DMS79 (cell line): ENCODE results near the gene CHST8.
"Not testable (repeated sequence)": the region's sequence is repeated elsewhere in the genome, so short reads cannot be mapped to it uniquely, and the experiment has no call there.

Source experiments
- DNase-seq: peaks from one replicate; lab custom pipeline; 2025; lab: John Stamatoyannopoulos, UW

The CHST8 gene

DNA sequence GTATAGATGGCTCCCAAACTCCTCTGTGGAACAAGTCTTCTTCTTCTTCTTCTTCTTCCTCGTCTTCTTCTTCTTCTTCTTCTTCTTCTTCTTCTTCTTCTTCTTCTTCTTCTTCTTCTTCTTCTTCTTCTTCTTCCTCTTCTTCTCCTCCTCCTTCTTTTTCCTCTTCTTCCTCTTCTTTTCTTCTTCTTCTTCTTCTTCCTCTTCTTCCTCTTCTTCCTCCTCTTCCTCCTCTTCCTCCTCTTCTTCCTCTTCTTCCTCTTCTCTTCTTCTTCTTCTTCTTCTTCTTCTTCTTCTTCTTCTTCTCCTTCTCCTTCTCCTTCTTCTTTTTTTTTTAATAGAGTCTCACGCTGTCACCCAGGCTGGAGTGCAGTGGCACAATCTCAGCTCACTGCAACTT, 3.4 kb upstream of the CHST8 start:
- DNase-seq, result not testable (repeated sequence)

DNA sequence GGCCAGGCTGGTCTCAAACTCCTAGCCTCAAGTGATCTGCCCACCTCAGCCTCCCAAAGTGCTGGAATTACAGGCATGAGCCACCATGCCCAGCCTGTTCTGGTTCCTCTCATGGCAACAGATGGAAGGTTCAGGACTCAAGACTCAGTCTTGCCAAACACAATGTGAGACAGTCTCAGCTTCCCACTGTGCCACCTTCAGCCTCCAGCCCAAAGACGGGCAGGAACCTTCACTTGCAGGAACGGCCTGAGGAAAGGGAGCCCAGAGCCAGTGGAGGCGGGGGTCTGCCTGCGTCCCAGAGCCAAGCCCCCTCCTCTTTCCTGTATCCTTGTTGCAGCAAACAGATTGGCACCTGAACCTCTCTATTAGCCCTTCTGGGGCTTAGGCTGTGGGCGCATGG, 2.9 kb upstream of the CHST8 start:
- DNase-seq, result no peak

GRCh38 chr19:33620611-33621010, 1.1 kb upstream of the CHST8 start:
- no peak for DNase-seq

DNA sequence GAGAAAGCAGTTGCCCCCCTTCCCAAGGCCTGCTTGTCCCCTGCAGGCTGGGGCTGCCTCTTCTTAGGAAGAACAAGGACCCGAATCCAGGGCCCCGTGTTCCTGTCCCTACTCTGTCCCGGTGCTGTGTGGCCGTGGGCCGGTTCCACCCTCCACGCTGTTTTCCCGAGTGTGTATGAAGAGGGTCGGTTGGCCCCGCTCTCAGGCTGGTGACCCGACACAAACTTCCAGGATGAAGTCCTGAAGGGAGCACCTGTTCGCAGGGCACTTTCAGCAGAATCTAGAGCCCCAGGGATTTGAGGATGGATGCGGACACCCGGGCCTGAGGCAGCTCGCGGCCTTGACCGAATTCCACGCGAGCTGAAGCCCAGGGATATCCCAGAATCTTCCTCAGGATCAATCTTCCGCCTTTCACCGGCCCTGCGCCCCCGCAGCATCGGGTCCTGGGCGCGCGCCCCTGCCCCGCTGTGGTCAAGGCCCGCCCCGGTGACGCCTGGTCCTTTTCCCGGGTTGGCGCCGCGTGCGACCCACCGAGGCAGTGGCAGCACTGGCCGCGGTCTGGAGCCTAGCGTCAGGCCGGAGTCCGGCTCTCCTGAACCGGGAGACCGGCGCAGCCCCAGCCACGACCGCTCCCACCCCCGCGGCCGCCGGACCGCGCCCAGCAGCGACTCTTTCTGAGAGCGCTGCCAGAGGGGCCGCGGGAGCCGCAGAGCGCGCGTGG, 528 bp upstream of the CHST8 start:
- no peak for DNase-seq

DNA sequence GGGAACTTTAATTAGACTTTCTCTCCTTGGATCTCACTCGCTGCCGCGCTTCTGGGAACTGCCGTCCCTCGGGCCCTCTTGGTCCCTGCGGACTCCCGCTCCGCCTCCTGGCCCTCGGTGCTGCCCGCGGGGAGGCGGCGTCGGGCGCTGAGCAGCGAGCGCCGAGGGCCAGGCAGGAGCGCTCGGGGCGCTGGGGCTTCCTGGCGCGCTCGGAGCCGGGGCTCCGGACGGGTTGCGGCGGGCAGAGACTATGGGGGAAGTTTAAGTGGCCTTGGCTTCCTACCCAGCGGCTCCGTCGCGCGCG, 704 bp downstream of the CHST8 start:
- no peak for DNase-seq

- DNase-seq, result no peak
Observed at GRCh38 chr19:33622809-33623511, 1.2 kb downstream of the CHST8 start.

GRCh38 chr19:33624586-33624985, 2.8 kb downstream of the CHST8 start:
- no peak for DNase-seq

GRCh38 chr19:33627526-33627925, 5.8 kb downstream of the CHST8 start:
- no peak for DNase-seq

DNA sequence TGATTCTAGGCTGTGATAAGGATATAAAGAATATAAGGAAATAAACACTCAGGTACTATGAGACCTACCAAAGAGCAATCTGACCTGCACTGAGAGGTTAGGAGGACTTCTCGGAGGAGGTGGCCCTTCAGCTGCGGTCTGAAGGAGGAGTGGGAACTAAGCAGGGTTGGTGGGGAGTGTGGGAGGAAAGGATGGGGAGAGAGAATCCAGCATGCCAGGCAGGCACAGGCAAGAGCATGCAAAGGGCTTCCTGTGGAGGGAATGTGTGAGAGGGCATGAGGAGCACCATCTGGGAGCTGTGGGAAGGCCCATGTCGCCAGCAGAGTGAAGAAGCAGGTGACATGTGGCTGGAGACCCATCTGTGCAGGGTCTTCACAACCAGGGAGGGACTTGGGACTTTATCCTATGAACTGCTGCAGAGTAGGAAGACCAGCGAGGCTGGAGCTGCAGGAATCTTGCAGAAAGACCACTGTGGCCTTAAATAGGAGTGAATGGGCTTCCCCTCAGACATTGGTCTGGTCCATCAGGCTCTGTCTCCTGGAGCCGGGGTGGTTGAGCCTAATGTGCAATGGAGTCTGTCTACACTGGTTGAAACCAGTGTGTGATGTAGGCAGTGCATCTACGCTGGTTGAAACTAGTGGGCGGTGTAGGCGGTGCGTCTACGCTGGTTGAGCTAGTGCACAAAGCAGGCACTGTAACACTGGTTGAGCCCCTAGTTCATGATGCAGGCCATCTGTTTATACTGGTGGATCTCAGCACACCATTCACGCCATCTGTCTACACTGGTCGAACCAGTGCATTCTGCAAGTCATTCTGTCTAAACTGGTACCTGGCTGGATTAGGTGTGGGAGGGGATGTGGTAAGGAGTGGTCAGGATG, 6.4 kb downstream of the CHST8 start:
- no peak for DNase-seq

DNA sequence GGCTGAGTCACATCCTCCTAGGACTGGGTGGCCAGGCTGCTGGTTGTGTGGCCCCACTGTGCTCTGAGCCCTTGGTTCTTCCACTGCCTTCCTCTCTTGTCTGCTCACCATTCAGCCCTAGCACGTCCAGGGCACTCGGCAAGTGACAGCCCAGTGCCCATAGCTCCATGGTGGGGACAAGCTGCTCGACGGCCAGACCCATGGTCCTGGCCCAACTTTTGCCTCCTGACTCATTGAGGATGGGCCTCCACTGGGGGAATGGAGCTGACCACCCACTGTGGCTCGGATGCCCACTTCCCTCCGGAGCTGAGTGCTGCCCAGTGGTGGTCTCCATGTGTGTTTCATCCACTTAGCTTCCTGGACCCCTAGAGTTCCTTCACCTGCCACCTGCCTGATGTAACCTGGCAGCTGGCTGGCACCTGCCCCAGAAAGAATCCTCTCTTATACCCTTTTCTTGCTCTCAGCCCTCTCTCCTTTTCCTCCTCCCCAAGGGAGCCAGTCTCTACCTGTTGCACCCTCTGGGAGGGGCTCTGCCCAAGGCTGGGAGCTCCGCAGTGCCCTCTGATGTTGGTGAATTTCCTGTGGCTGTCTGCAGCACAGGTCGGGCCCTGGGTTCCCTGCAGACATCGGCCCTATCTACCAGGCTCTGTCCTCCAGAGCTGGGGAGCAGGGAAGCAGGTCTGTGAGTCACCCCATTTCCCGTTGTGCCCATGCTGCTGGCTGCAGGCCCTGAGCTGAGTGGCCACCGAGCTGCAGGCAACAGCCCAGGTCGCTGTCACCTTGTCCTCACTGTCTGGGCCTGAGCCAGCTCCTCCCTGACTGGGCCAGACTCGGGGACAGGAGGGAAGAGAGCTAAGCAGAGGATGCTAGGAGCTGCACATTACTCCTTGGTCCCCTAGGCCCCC, 7.4 kb downstream of the CHST8 start:
- DNase-seq, result no peak

- DNase-seq, result no peak
Observed at GRCh38 chr19:33629826-33630375, 8.1 kb downstream of the CHST8 start.

- no peak for DNase-seq
Observed at GRCh38 chr19:33630880-33631608, 9.3 kb downstream of the CHST8 start.

DNA sequence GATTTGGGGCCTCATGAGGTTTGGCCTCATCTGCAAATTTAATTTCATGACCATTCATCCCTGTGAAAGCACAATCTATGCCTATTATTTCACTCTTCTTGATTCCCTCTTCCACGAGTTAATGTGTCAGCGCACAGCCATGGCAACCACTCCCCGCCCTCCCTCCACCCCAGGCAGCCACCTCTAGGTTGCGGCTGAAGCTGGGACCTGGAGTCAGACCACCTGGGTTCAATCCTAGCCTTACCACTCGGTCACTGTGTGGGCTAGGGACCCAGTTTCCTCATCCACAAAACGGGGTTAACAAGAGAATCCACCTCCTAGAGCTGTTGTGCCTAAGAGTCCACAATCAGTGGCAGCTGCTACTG, 9.8 kb downstream of the CHST8 start:
- no peak for DNase-seq

- DNase-seq, result no peak
Observed at GRCh38 chr19:33634361-33635091, 12.8 kb downstream of the CHST8 start.

GRCh38 chr19:33638167-33639034, 16.6 kb downstream of the CHST8 start:
- DNase-seq, result no peak

- DNase-seq, result peak; percentile 8
Observed at GRCh38 chr19:33639035-33639681, 17.4 kb downstream of the CHST8 start.

DNA sequence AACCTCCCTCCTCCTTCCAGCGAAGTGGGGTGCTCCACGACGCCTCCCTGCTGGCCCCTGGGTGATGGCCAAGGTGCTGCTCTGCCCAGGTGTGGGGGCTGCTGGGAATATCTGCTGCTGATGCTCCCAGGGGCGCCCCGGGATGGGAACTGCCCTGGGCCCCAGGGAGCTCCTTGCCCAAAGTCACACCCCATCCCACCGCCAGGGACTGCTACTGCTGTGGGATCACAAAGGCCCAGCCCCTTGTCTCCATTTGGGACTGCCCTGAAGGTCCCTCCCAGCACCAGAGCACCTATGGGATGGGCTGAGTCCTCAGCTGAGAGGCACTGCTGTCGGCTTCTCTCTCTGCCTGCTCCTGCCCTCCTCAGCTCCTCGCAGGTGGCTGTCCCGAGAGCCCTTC, 19.0 kb downstream of the CHST8 start:
- no peak for DNase-seq

DNA sequence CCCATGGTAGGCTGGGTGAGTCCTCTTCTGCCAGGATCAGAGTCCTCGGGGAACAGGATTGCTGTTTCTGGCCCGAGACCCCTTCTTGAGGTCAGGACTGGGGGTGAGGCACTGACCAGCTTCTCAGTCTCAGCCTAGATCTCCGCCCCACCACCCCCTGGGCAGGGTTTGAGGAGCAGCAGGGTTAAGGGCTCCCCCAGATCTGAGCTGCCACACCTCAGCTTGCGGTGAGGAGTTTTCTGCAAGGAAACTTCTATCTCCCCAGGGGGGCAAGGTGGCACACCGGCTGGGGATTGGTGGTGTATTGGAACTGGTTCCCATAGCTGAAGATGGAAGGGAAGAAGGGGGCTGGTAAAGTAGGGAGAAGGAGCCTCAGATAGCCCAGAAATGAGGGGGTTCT, 19.5 kb downstream of the CHST8 start:
- no peak for DNase-seq
